LNCaP clone FGC (cell line): ENCODE results near the gene CXCL3.
"Not testable (repeated sequence)": the region's sequence is repeated elsewhere in the genome, so short reads cannot be mapped to it uniquely, and the experiment has no call there.

Experiments used
- DNase-seq: peaks from one replicate; pipeline ENCODE4 v3.0.0-alpha.2; 2011; ENCODE audit warnings: low read depth
- H3K4me3 ChIP-seq: 2 replicates; pipeline ENCODE4 v1.5.1; 2011; ENCODE audit warnings: mild to moderate bottlenecking, low read depth, low read length, control low read depth
- TF ChIP-seq, protein P1 (sequence below): IDR thresholded peaks from 2 replicates; pipeline ENCODE4 v1.5.1; 2012; ENCODE audit warnings: mild to moderate bottlenecking; ENCODE audit not compliant: control insufficient read depth, insufficient read depth; ENCODE audit errors: extremely low read depth

Gene CXCL3

GRCh38 chr4:74038425-74039314, at the start of gene CXCL3:
Gene CXCL3 (minus strand): TSS chr4:74038689. CDS start chr4:74038611, 78 bp downstream.
- DNase-seq = no peak
- H3K4me3 ChIP-seq = no peak within 1 kb of the TSS
- TF ChIP-seq, protein P1, sequence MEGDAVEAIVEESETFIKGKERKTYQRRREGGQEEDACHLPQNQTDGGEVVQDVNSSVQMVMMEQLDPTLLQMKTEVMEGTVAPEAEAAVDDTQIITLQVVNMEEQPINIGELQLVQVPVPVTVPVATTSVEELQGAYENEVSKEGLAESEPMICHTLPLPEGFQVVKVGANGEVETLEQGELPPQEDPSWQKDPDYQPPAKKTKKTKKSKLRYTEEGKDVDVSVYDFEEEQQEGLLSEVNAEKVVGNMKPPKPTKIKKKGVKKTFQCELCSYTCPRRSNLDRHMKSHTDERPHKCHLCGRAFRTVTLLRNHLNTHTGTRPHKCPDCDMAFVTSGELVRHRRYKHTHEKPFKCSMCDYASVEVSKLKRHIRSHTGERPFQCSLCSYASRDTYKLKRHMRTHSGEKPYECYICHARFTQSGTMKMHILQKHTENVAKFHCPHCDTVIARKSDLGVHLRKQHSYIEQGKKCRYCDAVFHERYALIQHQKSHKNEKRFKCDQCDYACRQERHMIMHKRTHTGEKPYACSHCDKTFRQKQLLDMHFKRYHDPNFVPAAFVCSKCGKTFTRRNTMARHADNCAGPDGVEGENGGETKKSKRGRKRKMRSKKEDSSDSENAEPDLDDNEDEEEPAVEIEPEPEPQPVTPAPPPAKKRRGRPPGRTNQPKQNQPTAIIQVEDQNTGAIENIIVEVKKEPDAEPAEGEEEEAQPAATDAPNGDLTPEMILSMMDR = peak; percentile 17

- DNase-seq = no peak
- TF ChIP-seq, protein P1 = no peak
- H3K4me3 ChIP-seq = no peak overlapping the region
Observed at GRCh38 chr4:74087481-74087880, 49.0 kb upstream of the CXCL3 start.

- TF ChIP-seq, protein P1 = no peak
- DNase-seq = no peak
Observed at GRCh38 chr4:74085669-74086068, 47.2 kb upstream of the CXCL3 start.

DNA sequence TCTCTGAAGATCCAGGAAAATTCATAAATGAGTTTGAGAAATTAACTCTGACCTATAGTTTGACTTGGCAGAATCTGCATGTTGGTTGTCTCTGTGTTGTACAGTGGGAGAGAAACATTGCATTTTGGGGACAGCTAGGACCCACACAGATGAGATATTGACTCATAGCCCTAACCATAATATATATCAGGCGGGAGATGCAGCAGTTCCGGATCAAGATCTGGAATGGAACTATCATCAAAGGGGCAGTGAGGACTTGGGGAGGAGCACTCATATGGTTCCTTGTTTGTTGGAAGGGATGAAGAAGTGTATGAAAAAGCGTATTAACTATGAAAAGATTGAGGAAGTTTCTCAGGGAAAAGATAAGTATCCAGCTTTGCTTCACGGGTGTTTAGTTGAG, 46.5 kb upstream of the CXCL3 start:
- no peak overlapping the region for H3K4me3 ChIP-seq
- DNase-seq = no peak
- TF ChIP-seq, protein P1 = no peak

More at GRCh38 chr4:74085669-74086068, 47.2 kb upstream of the CXCL3 start:
- no peak overlapping the region for H3K4me3 ChIP-seq

- TF ChIP-seq, protein P1 = no peak
- H3K4me3 ChIP-seq = no peak overlapping the region
- DNase-seq = no peak
Observed at GRCh38 chr4:74083546-74083945, 45.1 kb upstream of the CXCL3 start.

DNA sequence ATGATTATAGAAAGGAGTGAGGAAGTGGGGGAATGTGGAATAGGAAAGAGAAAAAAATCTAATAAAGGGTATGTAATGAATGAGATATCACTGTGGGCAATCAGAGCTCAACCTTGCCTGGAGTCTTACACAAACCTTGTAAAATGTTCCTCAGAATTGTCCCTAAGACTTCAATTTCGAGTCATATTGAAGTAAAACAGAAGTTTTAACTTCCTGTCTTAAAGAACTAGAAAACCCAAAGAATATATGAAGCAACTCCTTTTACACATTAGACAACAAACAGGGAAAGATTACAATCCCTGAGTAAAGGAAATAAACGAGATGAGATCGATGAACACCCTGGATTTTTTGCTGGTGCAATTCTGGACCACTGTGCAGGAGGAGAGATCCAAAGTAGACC, 42.5 kb upstream of the CXCL3 start:
- DNase-seq = no peak

DNA sequence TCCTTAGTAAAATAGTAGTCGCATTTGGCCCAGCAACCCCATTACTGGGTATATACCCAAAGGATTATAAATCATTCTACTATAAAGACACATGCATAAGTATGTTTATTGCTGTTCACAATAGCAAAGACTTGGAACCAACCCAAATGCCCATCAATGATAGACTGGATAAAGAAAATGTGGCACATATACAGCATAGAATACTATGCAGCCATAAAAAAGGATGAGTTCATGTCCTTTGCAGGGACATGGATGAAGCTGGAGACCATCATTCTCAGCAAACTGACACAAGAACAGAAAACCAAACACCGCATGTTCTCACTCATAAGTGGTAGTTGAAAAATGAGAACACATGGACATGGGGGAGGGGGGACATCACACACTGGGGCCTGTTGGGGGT, 41.9 kb upstream of the CXCL3 start:
- H3K4me3 ChIP-seq, DNase-seq: not testable (repeated sequence)

More for the DNA sequence above, 42.5 kb upstream of the CXCL3 start:
- TF ChIP-seq, protein P1 = no peak
- H3K4me3 ChIP-seq = no peak overlapping the region

DNA sequence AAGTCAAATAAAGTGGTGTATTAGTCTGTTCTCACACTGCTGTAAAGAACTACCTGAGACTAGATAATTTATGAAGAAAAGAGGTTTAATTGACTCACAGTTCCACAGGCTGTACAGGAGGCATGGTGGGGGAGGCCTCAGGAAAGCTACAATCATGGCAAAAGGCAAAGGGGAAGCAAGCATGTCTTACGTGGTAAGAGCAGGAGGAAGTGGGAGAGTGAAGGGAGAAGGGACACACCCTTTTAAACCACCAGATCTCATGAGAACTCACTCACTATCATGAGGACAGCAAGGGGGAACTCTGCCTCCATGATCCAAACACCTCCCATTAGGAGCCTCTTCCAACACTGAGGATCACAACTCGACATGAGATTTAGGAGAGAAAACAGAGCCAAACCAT, 40.5 kb upstream of the CXCL3 start:
- not testable (repeated sequence) for H3K4me3 ChIP-seq, DNase-seq
